Pancreas (tissue), 10 donors: ENCODE results near the gene AOPEP. TPM values are rescaled to one million over a fixed set of nuclear protein-coding genes. Genes with fewer than 3 reads are reported as not detected.

Experiments used
- ATAC-seq, 4 donors: fragments of 200-7000 bp; cut with Tn5 transposase; one replicate each; pipeline versions ENCODE4 v1.8.0 to v1.9.1; 2020; ENCODE audit warnings: mild to moderate bottlenecking in 4 of 4, moderate library complexity in 4 of 4
- DNase-seq, 6 donors: peaks; one replicate each; pipeline ENCODE4 v3.0.0-alpha.2; 2020
- FAIRE-seq: peaks from 2 replicates; lab custom pipeline; 2012; peaks lifted over from hg19 to GRCh38; lab: Jason Lieb, UNC
- H3K27ac ChIP-seq, 4 donors: fragments of 200-600 bp; sonication (generic); 1 replicate in 3 of 4; 2 replicates in 1 of 4; pipeline versions ENCODE4 v1.5.0 to v1.8.0; 2020
- H3K27me3 ChIP-seq, 4 donors: fragments of 200-600 bp; one replicate each; pipeline ENCODE4 v1.8.0; 2021
- H3K36me3 ChIP-seq, 3 donors: fragments of 200-600 bp; sonication (generic) in 1 of 3; one replicate each; pipeline versions ENCODE4 v1.5.0 to v1.8.0; 2020 to 2021
- H3K4me1 ChIP-seq, 3 donors: fragments of 200-600 bp; one replicate each; pipeline ENCODE4 v1.8.0; 2021
- H3K4me3 ChIP-seq, 4 donors: fragments of 200-600 bp; sonication (generic) in 2 of 4; one replicate each; pipeline versions ENCODE4 v1.5.0 to v1.8.0; 2020 to 2021
- H3K9me3 ChIP-seq, 4 donors: fragments of 200-600 bp; one replicate each; pipeline ENCODE4 v1.8.0; 2021
- WGBS, 2 donors: extraction: QIAGEN DNeasy Blood & Tissue Kit; methylation state at CpG; one replicate each; pipeline ENCODE4 v1.1.7; 2013; 5-methylcytosine and 5-hydroxymethylcytosine counted together
- intact Hi-C, 3 donors: fragments of 100-400 bp; cut with DNase I; formaldehyde crosslinking; loops; one replicate each; pipeline versions ENCODE4 v1.11.1 to v1.14.2; 2022
- polyA plus RNA-seq, 2 donors: library from polyadenylated mRNA; stranded (reverse); fragments of 200-250 nt; gene quantifications; one replicate each; pipeline ENCODE4 v1.2.3, GENCODE V29; 2013
- total RNA-seq, 6 donors: library from RNA; stranded (reverse); fragmentation: NEBNext Ultra II Directional in 4 of 6; extraction: Animal tissue kit (Norgen Biotek cat#: 25700) in 4 of 6; gene quantifications; one replicate each; pipeline versions ENCODE4 v1.2.1 to v1.2.4, GENCODE V29; 2021 to 2023
- TF ChIP-seq, protein P1 (sequence below), 4 donors: fragments of 200-600 bp; sonication (generic) in 3 of 4; IDR thresholded peaks; one replicate each; pipeline versions ENCODE4 v1.5.0 to v1.8.0; 2021; ENCODE audit warnings: antibody characterized with exemption in 4 of 4
- donor health status: healthy with polysubstance abuse.
- donor health status: DM: no; HTN: no; CAD: no; lungs with moderate emphysema.
- donor health status: DM: no; HTN: no; CAD: no.
- donor health status: control.
- donor health status: control.
- donor health status: Bipolar disorder and iron deficiency.
- donor health status: DM: yes; HTN: yes; CAD: no.
- donor health status: DM: no; HTN: no; CAD: no.
- donor health status: DM: no; HTN: no; CAD: no.
- donor health status: DM: yes; HTN: yes; CAD: no.

Gene AOPEP
- total and polyA plus RNA-seq, 8 donors = 50.5 to 140 (median 76.7) TPM

DNA sequence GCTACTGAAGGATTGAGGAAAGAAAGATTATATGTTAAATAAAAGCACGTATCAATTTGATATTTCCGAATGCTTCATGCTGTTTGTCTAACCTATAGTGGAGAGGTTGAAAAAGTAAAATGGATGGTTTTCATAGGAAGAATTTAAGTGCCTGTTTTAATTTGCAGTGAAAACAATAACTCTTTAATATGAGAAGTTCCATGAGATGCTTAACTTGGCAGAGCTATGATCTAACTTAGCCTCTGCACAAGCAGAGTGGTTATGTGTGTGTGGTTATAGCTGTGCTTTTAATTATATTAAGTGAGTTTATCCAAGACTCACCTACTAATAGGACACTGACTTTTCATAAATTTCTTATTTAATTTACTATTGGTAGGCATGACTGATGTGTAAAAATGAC, 57.4 kb downstream of the AOPEP start:
- no peaks in the 10 kb centered on the region for H3K27me3 ChIP-seq
- no peak overlapping the region for H3K4me3 ChIP-seq
- WGBS, 2 donors = 97 to 99% methylated on average over 2 of the region's 2 CpGs
- FAIRE-seq (no peak), ATAC-seq (no peak), DNase-seq (no peak)
- TF ChIP-seq, protein P1, sequence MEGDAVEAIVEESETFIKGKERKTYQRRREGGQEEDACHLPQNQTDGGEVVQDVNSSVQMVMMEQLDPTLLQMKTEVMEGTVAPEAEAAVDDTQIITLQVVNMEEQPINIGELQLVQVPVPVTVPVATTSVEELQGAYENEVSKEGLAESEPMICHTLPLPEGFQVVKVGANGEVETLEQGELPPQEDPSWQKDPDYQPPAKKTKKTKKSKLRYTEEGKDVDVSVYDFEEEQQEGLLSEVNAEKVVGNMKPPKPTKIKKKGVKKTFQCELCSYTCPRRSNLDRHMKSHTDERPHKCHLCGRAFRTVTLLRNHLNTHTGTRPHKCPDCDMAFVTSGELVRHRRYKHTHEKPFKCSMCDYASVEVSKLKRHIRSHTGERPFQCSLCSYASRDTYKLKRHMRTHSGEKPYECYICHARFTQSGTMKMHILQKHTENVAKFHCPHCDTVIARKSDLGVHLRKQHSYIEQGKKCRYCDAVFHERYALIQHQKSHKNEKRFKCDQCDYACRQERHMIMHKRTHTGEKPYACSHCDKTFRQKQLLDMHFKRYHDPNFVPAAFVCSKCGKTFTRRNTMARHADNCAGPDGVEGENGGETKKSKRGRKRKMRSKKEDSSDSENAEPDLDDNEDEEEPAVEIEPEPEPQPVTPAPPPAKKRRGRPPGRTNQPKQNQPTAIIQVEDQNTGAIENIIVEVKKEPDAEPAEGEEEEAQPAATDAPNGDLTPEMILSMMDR (IDR thresholded peaks at IDR 0.05) = no peak
- H3K27ac ChIP-seq = no peak overlapping the region
- H3K36me3 ChIP-seq = no peaks in the 10 kb centered on the region
- H3K9me3 ChIP-seq = no peaks in the 10 kb centered on the region
- H3K4me1 ChIP-seq = peaks cover 0 to 11% (median 6%) of the 10 kb centered on the region in 3 donors
- intact Hi-C loops = no loop called here

DNA sequence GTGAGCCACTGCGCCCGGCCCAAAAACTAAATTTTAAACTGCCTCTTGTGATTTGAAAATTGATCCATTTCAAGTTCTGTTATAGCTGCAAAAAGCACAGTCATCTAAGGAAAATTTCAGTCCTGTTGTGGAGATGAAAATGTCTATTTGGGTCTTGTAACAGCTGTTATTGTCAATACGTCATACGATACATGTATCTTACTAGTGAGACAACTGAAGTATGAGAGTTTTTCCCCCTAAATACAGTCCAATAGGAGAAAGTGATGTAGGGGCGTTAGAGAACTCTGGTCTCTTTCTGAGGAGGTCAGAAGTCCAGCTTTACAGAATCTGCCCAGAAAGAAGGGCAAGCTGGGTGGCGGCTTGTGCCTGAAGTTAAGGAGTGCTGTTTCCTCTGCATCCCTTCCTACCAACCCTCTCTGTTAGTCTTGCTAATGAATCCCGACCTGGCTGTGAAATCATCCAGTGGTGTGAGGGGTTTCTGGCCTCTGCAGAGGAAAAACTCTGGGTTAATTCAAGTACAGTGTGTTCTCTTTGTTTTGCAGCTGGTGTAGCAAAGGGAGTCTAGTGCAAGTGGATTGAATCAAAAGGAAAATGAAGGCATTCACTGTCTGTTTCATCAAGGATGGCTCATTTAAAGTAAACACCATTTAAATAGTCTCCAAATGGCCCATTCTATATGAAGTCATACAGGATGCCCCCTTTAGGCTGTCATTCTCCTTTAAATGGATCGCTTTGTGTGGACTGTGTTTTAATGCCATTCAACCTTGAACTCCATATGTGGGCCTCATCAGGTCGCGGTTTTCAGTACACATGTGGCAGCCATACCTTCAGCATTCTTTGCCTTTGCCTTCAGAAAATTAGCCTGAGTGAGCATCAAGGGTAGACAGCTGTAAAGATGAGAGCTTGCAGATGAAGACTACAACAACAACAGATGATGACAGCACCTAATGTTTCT, 59.0 kb downstream of the AOPEP start:
- intact Hi-C loops = loop anchor here in 1 of 3 donors (5.0 kb wide), 1 partner anchor 342 kb away; no protein-coding TSS in a partner anchor
- DNase-seq = no peak
- H3K4me3 ChIP-seq = no peak overlapping the region
- no peaks in the 10 kb centered on the region for H3K27me3 ChIP-seq
- 88 to 93% methylated on average over 10 of the region's 10 CpGs for WGBS, 2 donors
- no peak overlapping the region for H3K27ac ChIP-seq
- no peaks in the 10 kb centered on the region for H3K36me3 ChIP-seq
- no peak for ATAC-seq
- TF ChIP-seq, protein P1 (IDR thresholded peaks at IDR 0.05) = no peak
- H3K4me1 ChIP-seq = peaks cover 0 to 6% (median 5%) of the 10 kb centered on the region in 3 donors
- H3K9me3 ChIP-seq = no peaks in the 10 kb centered on the region
- no peak for FAIRE-seq

DNA sequence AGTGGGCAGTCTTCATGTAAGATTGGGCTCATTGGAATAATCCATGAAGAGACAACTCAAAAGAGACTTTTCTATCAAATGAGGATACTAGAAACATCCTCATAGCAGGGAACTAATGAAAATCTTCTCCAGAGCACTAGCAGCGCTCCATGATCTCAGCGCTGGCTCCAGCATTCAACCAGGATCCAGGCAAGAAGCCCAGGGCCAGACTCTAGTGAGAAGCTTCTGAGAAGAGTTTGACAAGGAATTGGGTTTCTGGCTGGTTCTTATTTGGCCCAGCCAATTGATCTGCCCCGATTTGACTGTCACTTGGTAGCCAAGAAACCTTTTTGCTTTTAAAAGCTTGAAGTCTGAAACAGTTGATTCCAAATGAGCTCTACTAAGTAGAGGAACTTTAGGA, 60.1 kb downstream of the AOPEP start:
- 89 to 93% methylated on average over 3 of the region's 3 CpGs for WGBS, 2 donors
- TF ChIP-seq, protein P1 (IDR thresholded peaks at IDR 0.05) = no peak
- Histone ChIP-seq H3K36me3 (no peaks in the 10 kb centered on the region), H3K4me3 (no peak overlapping the region), H3K27ac (no peak overlapping the region), H3K27me3 (no peaks in the 10 kb centered on the region), H3K9me3 (no peaks in the 10 kb centered on the region), H3K4me1 (peaks cover 0 to 6% (median 5%) of the 10 kb centered on the region in 3 donors)
- DNase-seq (no peak), FAIRE-seq (no peak), ATAC-seq (no peak)
- intact Hi-C loops = loop anchor here in 1 of 3 donors (5.0 kb wide), 1 partner anchor 341 kb away; no protein-coding TSS in a partner anchor

DNA sequence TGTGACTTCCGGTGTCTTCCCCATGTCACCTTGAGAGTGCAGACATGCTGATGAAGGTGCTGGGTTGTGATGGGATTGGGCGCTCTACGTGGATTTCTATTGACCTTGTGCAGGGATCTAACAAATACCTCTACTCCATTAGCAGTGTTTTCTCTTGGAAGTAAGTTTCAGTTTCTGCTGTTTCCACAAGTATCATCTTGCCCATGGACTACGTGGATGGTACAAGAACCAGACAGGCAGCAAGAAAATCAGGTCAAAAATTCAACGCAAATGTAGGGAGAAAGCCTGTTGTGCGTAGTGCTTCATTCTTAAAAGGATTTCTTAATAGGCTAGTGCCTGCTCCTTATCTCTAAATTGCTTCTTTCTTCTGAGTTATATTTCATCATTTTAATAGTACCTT, 60.8 kb downstream of the AOPEP start:
- no peaks in the 10 kb centered on the region for H3K27me3 ChIP-seq
- no peak for FAIRE-seq
- no peak for DNase-seq
- H3K4me3 ChIP-seq = no peak overlapping the region
- no peaks in the 10 kb centered on the region for H3K9me3 ChIP-seq
- H3K36me3 ChIP-seq = no peaks in the 10 kb centered on the region
- TF ChIP-seq, protein P1 (IDR thresholded peaks at IDR 0.05) = no peak
- H3K4me1 ChIP-seq = peaks cover 0 to 6% (median 5%) of the 10 kb centered on the region in 3 donors
- intact Hi-C loops = loop anchor here in 1 of 3 donors (5.0 kb wide), 1 partner anchor 340 kb away; no protein-coding TSS in a partner anchor
- 79 to 93% methylated on average over 6 of the region's 6 CpGs for WGBS, 2 donors
- no peak for ATAC-seq
- no peak overlapping the region for H3K27ac ChIP-seq
